ENCODE measurements around the gene NAP1L4.

GRCh38 chr11:2929950-2930703 lies 62.0 kb downstream of the NAP1L4 start:
- TF ChIP-seq, protein P1, sequence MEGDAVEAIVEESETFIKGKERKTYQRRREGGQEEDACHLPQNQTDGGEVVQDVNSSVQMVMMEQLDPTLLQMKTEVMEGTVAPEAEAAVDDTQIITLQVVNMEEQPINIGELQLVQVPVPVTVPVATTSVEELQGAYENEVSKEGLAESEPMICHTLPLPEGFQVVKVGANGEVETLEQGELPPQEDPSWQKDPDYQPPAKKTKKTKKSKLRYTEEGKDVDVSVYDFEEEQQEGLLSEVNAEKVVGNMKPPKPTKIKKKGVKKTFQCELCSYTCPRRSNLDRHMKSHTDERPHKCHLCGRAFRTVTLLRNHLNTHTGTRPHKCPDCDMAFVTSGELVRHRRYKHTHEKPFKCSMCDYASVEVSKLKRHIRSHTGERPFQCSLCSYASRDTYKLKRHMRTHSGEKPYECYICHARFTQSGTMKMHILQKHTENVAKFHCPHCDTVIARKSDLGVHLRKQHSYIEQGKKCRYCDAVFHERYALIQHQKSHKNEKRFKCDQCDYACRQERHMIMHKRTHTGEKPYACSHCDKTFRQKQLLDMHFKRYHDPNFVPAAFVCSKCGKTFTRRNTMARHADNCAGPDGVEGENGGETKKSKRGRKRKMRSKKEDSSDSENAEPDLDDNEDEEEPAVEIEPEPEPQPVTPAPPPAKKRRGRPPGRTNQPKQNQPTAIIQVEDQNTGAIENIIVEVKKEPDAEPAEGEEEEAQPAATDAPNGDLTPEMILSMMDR (IDR thresholded peaks at IDR 0.05; ENCODE audit: low read length) = no peak
- no peak for TF ChIP-seq EZH2 (IDR thresholded peaks at IDR 0.05; ENCODE audit: borderline replicate concordance, low read length)

Measured in OCI-LY1 (cell line).